Activated naive CD8-positive, alpha-beta T cell (primary cell): ENCODE data around the gene FLCN.
"Not testable (repeated sequence)": the region's sequence is repeated elsewhere in the genome, so short reads cannot be mapped to it uniquely, and the experiment has no call there.

Source experiments
- H3K27ac Mint-ChIP-seq: one replicate; pipeline ENCODE4 v1.8.0; 2021; ENCODE audit warnings: mixed read lengths
- H3K27me3 Mint-ChIP-seq: one replicate; pipeline ENCODE4 v1.8.0; 2021; ENCODE audit warnings: mixed read lengths
- H3K36me3 Mint-ChIP-seq: one replicate; pipeline ENCODE4 v1.8.0; 2021; ENCODE audit warnings: mixed read lengths
- H3K4me1 Mint-ChIP-seq: one replicate; pipeline ENCODE4 v1.8.0; 2021; ENCODE audit warnings: low read depth, mixed read lengths
- H3K4me3 Mint-ChIP-seq: one replicate; pipeline ENCODE4 v1.8.0; 2021; ENCODE audit warnings: mild to moderate bottlenecking, mixed read lengths
- H3K9me3 Mint-ChIP-seq: one replicate; pipeline ENCODE4 v1.8.0; 2021; ENCODE audit warnings: low read depth, mixed read lengths

The FLCN gene

DNA sequence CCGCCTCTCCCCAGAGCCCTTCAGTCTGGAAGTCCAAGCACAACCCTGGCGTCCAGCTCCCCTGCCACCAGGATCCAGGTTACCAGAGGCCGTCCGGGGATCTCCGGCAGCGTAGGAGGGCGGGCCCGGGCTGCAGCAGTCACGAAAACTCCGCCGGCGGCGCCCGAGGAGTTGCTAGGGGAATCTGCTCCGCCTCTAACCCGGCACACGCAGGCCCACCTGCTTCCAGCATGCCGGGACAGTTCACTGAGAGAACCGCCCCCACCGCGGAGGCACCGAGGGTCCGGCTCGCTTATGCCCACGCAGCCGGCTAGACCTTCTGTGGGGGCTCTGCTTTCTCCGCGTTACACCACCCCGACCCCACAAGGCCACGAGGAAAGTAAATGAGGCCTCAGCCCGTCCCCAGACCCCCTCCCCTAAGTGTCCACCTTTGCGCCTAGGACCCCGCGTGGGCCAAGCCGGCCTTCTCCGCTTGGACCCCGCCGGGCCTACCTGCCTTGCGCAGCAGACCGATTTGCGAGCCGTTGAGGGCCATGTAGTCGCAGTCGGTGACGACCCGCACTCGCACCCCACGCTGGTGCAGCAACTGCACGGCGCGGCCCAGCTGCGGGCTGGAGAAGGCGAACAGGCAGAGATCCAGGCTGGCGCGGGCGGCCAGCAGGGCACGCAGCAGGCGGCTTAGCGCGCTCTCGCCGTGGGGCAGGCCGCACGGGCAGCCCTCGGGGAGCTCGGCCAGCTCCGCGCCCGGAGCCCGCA is 31.4 kb downstream of the FLCN start:
- no peaks in the 10 kb centered on the region for H3K27me3 Mint-ChIP-seq
- peaks cover 2% of the 10 kb centered on the region for H3K36me3 Mint-ChIP-seq
- no peaks in the 10 kb centered on the region for H3K9me3 Mint-ChIP-seq
- H3K4me1 Mint-ChIP-seq: peaks cover 17% of the 10 kb centered on the region
- H3K27ac Mint-ChIP-seq: peak overlapping the region; percentile 98
- H3K4me3 Mint-ChIP-seq: peak overlapping the region; percentile 92

DNA sequence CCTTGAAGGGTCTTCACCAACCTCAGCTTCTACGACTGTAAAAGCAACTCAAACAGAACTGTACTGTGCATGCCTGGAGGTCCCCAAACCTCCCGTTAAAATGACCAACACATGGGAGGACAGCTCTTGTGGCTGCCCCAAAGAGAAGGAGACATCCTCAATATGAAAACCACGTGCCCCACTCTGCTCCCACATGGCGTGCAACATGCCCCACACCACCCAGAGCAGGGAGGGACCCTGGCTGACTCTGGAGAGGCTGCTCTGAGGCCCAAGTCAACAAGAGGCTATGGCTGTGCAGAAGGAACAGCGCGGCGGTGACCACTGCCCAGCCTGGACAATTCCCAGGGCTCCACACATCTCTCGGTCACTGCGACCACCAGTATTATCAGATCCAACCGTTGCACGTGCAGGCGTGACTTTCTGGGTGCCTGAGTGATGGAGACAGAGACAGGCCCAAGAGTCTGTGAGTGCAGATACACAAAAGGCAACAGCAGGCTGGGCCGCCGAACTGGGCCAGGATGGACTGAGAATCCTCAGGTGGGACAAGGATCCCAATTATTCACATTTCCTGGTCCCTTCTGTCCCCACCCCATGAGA is 32.2 kb downstream of the FLCN start:
- Mint-ChIP-seq H3K27me3 (no peaks in the 10 kb centered on the region), H3K9me3 (no peaks in the 10 kb centered on the region), H3K4me1 (peaks cover 17% of the 10 kb centered on the region), H3K4me3 (peak overlapping the region; percentile 92), H3K27ac (peak overlapping the region; percentile 98), H3K36me3 (peaks cover 2% of the 10 kb centered on the region)

DNA sequence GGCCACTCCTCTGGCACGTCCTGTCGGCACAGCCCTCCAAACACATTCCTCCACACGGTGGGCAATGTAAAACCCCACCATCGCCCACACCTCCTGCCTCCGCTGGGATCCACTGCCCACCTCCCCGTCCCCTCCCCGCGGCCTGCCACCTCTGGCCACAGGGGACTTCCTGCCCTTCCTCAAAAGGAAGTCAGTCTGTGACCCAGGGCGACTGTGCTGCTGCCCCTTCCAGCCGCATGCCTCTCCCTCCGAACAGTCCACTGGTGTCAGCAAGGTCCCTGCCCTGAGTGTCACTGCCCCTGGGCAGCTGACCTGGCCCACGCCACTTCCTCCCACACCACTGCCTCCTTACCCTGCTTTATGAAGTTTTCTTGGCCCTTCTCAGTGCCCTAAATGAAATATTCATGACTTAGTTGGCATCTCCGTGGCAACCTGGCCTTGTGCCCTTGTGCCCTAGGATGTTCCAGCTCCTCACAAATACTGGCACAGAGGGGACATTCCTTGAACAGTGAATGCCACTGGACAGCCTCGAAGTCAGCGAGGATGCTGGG is 32.9 kb downstream of the FLCN start:
- peak overlapping the region; percentile 92 for H3K4me3 Mint-ChIP-seq
- peak overlapping the region; percentile 75 for H3K27ac Mint-ChIP-seq
- H3K36me3 Mint-ChIP-seq: peaks cover 2% of the 10 kb centered on the region
- no peaks in the 10 kb centered on the region for H3K27me3 Mint-ChIP-seq
- peaks cover 17% of the 10 kb centered on the region for H3K4me1 Mint-ChIP-seq
- no peaks in the 10 kb centered on the region for H3K9me3 Mint-ChIP-seq

DNA sequence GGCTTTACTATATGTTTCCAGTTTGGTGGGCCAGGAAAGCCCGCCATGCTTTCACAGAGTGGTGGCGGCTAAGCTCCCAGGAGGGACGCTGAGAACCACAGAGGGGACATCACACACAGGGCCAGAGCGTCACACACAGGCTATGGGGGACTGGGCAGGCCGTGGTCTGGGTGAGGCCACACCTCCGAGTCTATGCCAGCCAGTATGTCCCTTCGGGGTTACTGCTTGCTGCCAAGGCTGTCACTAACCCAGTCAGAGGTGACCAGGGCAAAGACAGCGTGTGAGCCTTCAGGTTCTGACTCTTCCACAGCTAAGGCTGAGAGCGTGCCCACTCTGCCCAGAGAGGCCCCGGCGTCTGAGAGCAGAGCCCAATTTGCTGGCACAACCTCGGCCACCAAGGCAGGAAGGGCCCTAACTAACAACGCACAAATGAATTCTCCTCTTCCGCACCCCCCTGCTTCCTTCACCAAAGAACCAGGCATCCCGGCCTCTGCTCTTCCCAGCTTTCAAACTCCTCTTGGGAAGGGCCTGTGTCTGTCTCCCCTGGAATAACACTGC is 33.7 kb downstream of the FLCN start:
- no peaks in the 10 kb centered on the region for H3K27me3 Mint-ChIP-seq
- H3K9me3 Mint-ChIP-seq: no peaks in the 10 kb centered on the region
- peak overlapping the region; percentile 92 for H3K4me3 Mint-ChIP-seq
- H3K36me3 Mint-ChIP-seq: peaks cover 2% of the 10 kb centered on the region
- peaks cover 17% of the 10 kb centered on the region for H3K4me1 Mint-ChIP-seq
- H3K27ac Mint-ChIP-seq: no peak overlapping the region

DNA sequence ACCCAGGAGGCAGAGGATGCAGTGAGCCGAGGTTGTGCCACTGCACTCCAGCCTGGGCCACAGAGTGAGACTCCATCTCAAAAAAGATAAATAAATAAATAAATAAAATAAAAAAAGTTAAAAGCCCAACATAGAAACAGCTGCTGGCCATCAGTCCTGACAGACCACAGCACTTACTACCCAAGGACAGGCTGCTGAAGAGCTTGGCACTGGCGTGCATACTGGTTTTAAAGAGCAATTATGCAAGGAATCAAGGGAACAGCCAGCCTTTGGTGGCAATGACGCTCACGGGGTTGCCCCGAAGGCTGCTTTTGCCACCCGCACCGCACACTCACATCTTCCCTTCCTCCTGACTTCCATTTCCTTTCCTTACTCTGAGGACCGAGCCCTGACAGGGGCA is 35.1 kb downstream of the FLCN start:
- Mint-ChIP-seq H3K36me3 (peaks cover 2% of the 10 kb centered on the region), H3K4me1 (peaks cover 19% of the 10 kb centered on the region), H3K4me3 (no peak overlapping the region), H3K27me3 (no peaks in the 10 kb centered on the region), H3K9me3 (no peaks in the 10 kb centered on the region), H3K27ac (no peak overlapping the region)

DNA sequence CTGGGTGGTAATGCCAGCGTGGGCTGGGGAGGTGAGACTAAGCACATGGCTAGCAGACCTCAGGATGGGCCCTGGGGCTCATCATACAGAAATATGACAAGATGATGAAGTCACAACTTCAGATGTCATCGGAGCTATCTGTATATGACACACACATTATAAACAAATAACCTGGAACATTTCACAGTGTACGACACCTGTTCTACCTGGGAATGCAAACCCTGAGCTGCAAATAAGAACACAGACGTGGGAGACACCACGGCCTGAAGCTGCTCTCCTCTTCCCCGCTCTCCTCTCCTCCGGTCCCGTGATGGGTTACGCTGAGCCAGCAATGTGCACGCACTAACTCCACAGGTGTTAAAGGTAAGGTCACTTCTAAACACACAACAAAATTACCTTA is 35.7 kb downstream of the FLCN start:
- Mint-ChIP-seq H3K27me3 (no peaks in the 10 kb centered on the region), H3K9me3 (no peaks in the 10 kb centered on the region), H3K4me3 (no peak overlapping the region), H3K4me1 (peaks cover 19% of the 10 kb centered on the region), H3K36me3 (peaks cover 2% of the 10 kb centered on the region), H3K27ac (no peak overlapping the region)

DNA sequence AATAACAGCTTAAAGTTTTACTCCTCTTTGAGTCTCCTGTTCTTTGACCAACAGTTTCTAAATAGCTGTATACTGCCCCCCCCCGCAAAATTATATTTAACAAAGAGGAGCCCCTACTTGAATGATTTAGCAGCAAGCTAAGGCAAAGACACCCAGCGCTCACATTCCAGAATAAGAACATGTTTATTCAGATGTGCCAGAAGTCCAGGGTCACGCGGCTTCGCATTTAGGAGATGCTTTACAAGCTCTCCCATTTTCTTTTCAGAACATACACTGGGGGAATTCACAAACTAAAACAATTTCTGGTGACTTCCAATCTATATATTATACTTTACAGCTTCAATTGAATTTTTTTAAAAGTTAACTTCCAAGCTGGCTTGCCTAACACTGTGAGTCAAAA is 36.1 kb downstream of the FLCN start:
- Mint-ChIP-seq H3K27ac (no peak overlapping the region), H3K9me3 (no peaks in the 10 kb centered on the region), H3K4me3 (no peak overlapping the region), H3K36me3 (peaks cover 2% of the 10 kb centered on the region), H3K4me1 (peaks cover 19% of the 10 kb centered on the region), H3K27me3 (no peaks in the 10 kb centered on the region)

DNA sequence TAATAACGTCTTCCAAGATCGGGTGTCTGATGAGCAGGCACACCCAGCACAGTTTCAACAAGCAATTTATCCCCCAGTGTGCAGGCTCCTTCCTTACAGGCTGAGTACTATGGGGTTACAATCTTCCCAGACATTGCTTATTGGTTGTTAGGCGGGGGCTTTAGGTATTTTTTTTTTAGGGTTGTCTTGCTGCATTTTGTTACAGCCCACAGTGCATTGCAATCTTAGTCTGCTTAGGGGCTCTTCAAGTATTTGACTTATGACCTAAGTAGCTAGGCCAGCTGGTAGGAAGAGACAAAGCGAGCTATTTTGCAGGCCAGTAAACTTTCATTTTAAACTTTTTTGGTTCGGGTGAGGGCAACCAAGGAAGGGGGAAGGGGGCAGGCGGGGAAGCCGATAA is 36.7 kb downstream of the FLCN start:
- peaks cover 17% of the 10 kb centered on the region for H3K4me1 Mint-ChIP-seq
- no peaks in the 10 kb centered on the region for H3K9me3 Mint-ChIP-seq
- no peak overlapping the region for H3K4me3 Mint-ChIP-seq
- no peaks in the 10 kb centered on the region for H3K27me3 Mint-ChIP-seq
- H3K27ac Mint-ChIP-seq: no peak overlapping the region
- H3K36me3 Mint-ChIP-seq: peaks cover 2% of the 10 kb centered on the region

DNA sequence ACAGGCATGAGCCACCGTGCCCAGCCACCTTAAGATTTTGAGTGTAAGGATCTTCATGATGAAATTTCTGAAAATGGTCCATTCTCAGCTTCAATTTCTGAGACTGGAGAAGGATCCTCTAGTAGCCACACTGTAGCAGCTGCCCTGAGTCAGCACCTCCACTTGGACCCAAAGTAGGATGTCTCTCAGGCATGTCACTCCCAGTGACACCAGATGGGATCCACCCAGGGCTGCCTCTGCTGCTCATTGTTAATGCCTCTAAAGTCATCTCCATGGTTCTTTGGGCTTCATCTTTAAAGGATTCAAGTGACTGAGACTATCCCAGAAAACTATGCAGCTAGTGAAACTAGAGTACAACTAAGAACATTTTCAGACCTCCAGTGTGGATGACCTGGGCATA is 38.7 kb downstream of the FLCN start:
- H3K9me3 Mint-ChIP-seq: no peaks in the 10 kb centered on the region
- no peaks in the 10 kb centered on the region for H3K36me3 Mint-ChIP-seq
- no peak overlapping the region for H3K27ac Mint-ChIP-seq
- no peaks in the 10 kb centered on the region for H3K27me3 Mint-ChIP-seq
- no peak overlapping the region for H3K4me3 Mint-ChIP-seq
- H3K4me1 Mint-ChIP-seq: peaks cover 3% of the 10 kb centered on the region

DNA sequence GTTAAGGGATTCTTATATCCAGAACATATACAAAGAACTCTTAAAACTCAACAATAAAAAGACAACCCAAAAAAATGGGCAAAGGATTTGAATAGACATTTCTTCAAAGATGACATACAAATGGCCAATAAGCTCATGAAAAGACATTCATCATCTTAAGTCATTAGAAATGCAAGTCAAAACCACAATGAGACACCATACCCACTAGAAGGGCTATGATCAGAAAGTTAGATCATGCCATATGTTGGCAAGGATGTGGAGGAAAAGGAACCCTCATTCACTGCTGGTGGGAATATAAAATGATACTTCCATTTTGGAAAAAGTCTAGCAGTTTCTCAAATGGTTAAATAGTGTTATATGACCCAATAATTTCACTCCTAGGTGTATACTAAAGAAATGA is 40.2 kb downstream of the FLCN start:
- Mint-ChIP-seq H3K4me3 (no peak overlapping the region), H3K36me3 (no peaks in the 10 kb centered on the region), H3K4me1 (peaks cover 2% of the 10 kb centered on the region), H3K27ac (no peak overlapping the region), H3K27me3 (no peaks in the 10 kb centered on the region), H3K9me3 (no peaks in the 10 kb centered on the region)

DNA sequence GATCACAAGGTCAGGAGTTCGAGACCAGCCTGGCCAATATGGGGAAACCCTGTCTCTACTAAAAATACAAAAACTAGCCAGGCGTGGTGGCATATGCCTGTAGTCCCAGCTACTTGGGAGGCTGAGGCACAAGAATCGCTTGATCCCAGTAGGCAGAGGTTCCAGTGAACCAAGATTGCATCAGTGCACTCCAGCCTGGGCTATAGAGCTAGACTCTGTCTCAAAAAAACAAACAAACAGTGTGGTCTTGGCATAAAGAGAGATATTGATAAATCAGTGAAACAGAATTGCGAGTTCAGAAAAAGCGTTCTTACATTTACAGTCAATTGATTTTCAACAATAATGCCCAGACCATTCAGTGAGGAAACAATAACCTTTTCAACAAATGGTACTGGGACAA is 41.5 kb downstream of the FLCN start:
- not testable (repeated sequence) for H3K27me3 Mint-ChIP-seq, H3K27ac Mint-ChIP-seq, H3K36me3 Mint-ChIP-seq, H3K9me3 Mint-ChIP-seq, H3K4me3 Mint-ChIP-seq, H3K4me1 Mint-ChIP-seq

DNA sequence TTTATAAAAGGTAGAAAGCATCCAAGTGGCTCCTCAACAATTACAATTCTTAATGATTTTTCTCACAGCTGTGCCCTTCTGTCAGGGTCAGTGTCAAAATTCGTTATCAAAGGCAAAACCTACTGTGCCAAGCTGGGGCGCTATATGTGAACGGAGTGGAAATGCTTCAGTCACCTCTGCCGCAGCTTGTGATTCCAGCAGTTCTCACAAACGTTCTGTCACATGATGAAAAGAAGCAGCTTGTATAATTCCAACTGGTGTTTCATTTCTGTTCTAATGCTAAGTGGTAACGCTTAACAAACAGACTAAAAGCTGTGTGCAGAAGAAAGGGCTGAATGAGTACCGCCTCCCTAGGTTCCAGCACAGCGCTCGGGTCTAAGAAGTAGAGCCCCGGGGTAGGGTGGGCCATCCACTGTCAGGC is 45.0 kb downstream of the FLCN start:
- Mint-ChIP-seq H3K27ac (no peak overlapping the region), H3K27me3 (no peaks in the 10 kb centered on the region), H3K9me3 (no peaks in the 10 kb centered on the region), H3K36me3 (peaks cover 7% of the 10 kb centered on the region), H3K4me3 (no peak overlapping the region), H3K4me1 (peaks cover 3% of the 10 kb centered on the region)

DNA sequence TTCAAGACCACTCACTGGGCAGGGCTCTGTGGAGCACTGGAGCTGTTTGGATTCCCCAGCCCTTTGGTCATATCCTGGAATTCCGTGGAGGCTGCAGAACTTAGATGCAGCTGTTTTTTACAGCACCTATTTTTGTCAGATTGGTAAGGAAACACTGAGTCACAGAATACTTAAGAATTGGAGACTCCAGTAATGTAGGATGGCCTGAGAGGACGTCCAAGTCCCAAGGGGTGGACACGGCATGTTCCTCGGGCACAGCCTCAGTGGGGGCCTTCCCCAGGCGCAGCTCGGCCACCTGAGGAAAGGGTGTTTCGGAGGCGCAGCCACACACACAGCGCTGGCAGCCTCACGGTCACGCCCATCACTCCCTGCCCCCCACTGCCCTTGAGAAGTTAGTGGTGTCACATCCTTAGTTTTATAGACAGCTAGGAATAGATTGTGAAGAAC is 45.6 kb downstream of the FLCN start:
- Mint-ChIP-seq H3K27me3 (no peaks in the 10 kb centered on the region), H3K36me3 (peaks cover 7% of the 10 kb centered on the region), H3K27ac (no peak overlapping the region), H3K9me3 (no peaks in the 10 kb centered on the region), H3K4me1 (peaks cover 8% of the 10 kb centered on the region), H3K4me3 (no peak overlapping the region)

DNA sequence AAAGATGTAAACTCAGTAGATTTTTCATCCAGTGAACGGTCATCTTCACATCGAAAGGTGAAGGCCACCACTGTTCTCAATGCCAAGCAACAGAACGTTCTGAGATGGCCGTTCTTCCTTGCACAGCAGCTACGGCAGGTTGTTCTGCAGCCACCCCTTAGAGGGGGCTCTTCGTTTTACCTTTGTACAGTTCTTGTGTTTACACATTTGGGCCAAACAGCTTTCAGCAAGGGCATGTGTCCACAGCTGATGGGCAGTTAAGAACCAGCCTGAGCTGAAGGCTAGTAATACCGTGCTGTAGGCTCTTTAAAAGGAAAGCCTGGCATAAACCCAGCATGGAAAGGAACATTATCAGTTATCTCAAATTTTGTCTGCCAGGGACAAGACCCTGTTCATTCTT is 46.8 kb downstream of the FLCN start:
- peaks cover 7% of the 10 kb centered on the region for H3K36me3 Mint-ChIP-seq
- peak overlapping the region; percentile 3 for H3K27ac Mint-ChIP-seq
- no peaks in the 10 kb centered on the region for H3K27me3 Mint-ChIP-seq
- H3K4me1 Mint-ChIP-seq: peaks cover 20% of the 10 kb centered on the region
- no peaks in the 10 kb centered on the region for H3K9me3 Mint-ChIP-seq
- no peak overlapping the region for H3K4me3 Mint-ChIP-seq

DNA sequence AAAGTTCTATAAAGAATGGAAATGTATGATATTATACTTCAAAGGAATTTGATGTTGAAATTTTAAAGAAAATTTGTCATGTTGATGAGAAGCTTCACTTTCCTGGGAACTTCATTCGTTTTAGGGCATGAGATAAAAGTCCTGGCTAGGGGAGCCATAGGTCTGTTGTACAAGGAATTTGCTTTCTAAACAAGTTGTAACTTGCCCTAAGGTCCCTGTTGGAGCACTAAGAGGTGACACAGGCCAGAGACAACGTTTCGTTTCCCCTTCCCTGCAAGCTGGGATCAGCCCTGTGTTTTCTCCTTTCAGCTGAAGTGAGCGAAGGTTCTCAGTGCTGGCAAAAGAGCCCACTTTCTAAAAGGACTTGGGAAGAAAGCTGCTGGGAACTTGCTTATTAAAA is 47.4 kb downstream of the FLCN start:
- Mint-ChIP-seq H3K4me1 (peaks cover 26% of the 10 kb centered on the region), H3K27ac (no peak overlapping the region)

More for the DNA sequence above, 47.4 kb downstream of the FLCN start:
- Mint-ChIP-seq H3K4me3 (no peak overlapping the region), H3K36me3 (peaks cover 7% of the 10 kb centered on the region), H3K9me3 (no peaks in the 10 kb centered on the region), H3K27me3 (no peaks in the 10 kb centered on the region)
